Stimulated activated CD4-positive, alpha-beta T cell treated with anti-CD3 and anti-CD28 coated beads, Interleukin-12 subunit alpha, Interleukin-12 subunit beta, amount 100 ng/mL, for 4 hours (primary cell): ENCODE data around the gene NID1.
"Not testable (repeated sequence)": the region's sequence is repeated elsewhere in the genome, so short reads cannot be mapped to it uniquely, and the experiment has no call there.

ENCODE experiments used
- DNase-seq: peaks from one replicate; pipeline ENCODE4 v3.0.0-alpha.2; 2020

The NID1 gene

GRCh38 chr1:235995511-235995910 lies 69.4 kb downstream of the NID1 start:
- no peak for DNase-seq

- no peak for DNase-seq
Measured at GRCh38 chr1:235993652-235994051, 71.2 kb downstream of the NID1 start.

- DNase-seq, result no peak
Measured at GRCh38 chr1:235992868-235993267, 72.0 kb downstream of the NID1 start.

GRCh38 chr1:235992346-235992745 lies 72.5 kb downstream of the NID1 start:
- no peak for DNase-seq

- DNase-seq, result no peak
Measured at GRCh38 chr1:235990330-235990795, 74.5 kb downstream of the NID1 start.

GRCh38 chr1:235989105-235989504 lies 75.8 kb downstream of the NID1 start:
- no peak for DNase-seq

GRCh38 chr1:235986869-235987268 lies 78.0 kb downstream of the NID1 start:
- DNase-seq, result no peak

GRCh38 chr1:235984041-235984825 lies 80.7 kb downstream of the NID1 start:
- no peak for DNase-seq

GRCh38 chr1:235980976-235981375 lies 83.9 kb downstream of the NID1 start:
- no peak for DNase-seq

GRCh38 chr1:235979716-235980333 lies 85.1 kb downstream of the NID1 start:
- no peak for DNase-seq

GRCh38 chr1:235979176-235979575 lies 85.7 kb downstream of the NID1 start:
- no peak for DNase-seq

- no peak for DNase-seq
Measured at GRCh38 chr1:235976490-235976889, 88.4 kb downstream of the NID1 start.

- DNase-seq, result no peak
Measured at GRCh38 chr1:235974616-235975015, 90.3 kb downstream of the NID1 start.

- DNase-seq, result not testable (repeated sequence)
Measured at GRCh38 chr1:235972691-235973090, 92.2 kb downstream of the NID1 start.

- no peak for DNase-seq
Measured at GRCh38 chr1:235972311-235972689, 92.6 kb downstream of the NID1 start.

- peak; percentile 83 for DNase-seq
Measured at GRCh38 chr1:235971571-235972310, 93.1 kb downstream of the NID1 start.

- no peak for DNase-seq
Measured at GRCh38 chr1:235971020-235971419, 93.9 kb downstream of the NID1 start.

- DNase-seq, result no peak
Measured at GRCh38 chr1:235968831-235969230, 96.1 kb downstream of the NID1 start.

GRCh38 chr1:235966134-235966533 lies 98.8 kb downstream of the NID1 start:
- not testable (repeated sequence) for DNase-seq

GRCh38 chr1:235960809-235961208 lies 104.1 kb downstream of the NID1 start:
- DNase-seq, result no peak

GRCh38 chr1:235958021-235958420 lies 106.9 kb downstream of the NID1 start:
- no peak for DNase-seq

- DNase-seq, result no peak
Measured at GRCh38 chr1:235955777-235956176, 109.1 kb downstream of the NID1 start.
